Right lung (tissue), 5 donors: ENCODE data around the gene M6PR. TPM values are rescaled to one million over a fixed set of nuclear protein-coding genes. Genes with fewer than 3 reads are reported as not detected.
A peak's percentile ranks its signal among the peaks of the same experiment; 100 is the strongest.
"Not testable (repeated sequence)": the region's sequence is repeated elsewhere in the genome, so short reads cannot be mapped to it uniquely, and the experiment has no call there.

Experiments used
- DNase-seq, 2 donors: peaks; one replicate each; pipeline ENCODE4 v3.0.0-alpha.2; 2013
- polyA plus RNA-seq, 5 donors: library from polyadenylated mRNA; unstranded; fragments of 120-200 nt; gene quantifications; one replicate each; pipeline versions ENCODE4 v1.2.1 to v1.2.3, GENCODE V29; 2013; ENCODE audit warnings: inconsistent platforms in 1 of 5, low replicate concordance in 1 of 5; ENCODE audit not compliant: insufficient read length in 5 of 5, insufficient read depth in 1 of 5

The M6PR gene
- polyA plus RNA-seq, 5 donors: 171 to 236 (median 206) TPM

GRCh38 chr12:8953773-8954402, 4.4 kb upstream of the M6PR start:
- no peak for DNase-seq

GRCh38 chr12:8951744-8952143, 2.3 kb upstream of the M6PR start:
- DNase-seq: no peak

GRCh38 chr12:8950702-8951478, 1.4 kb upstream of the M6PR start:
- peak; percentile 0 to 8 for DNase-seq

DNA sequence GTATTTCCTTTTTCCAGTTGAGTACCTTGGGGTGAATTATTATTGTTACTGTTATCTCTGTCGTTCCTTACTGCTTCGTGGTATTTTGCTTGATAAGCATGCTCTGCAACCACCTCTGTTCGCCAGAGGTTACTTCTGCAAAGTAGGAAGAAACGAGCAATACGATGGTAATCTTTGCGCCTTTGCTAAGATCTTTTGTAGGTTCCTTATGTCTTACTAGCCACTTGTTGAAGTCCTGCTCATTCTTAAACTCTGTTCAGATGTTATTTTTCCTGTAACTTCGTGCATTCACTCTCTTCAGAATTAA, 729 bp upstream of the M6PR start:
- DNase-seq: no peak

DNA sequence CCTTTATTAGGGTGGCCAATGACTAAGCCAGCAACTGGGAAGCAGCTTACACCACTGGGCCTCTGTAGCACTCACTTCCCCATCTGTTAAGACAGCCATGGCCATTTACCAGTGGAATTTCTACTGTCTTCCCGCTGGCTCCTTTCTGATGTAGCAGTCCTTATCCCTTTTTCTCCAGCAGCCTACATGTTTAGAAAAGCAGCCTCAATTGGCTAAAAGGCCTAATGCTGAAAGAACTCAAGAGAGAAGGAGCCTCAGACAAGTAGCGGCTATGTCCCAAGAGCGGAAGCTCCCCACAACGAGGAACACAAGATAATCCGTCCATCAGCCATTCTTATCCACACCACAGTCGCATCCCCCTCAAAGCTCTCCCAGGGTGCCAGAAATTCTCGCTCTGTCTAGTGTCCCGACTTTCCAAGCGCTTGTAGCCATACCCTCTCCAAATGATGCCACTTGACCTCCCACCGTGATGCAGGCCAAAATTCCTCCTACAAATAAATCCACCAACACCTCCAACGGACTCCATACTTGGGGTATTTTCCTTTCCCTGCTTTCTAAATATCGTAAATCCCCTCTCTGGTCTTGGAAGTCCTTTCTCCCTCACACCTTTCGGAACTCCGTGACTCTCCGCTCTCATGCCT, 624 bp downstream of the M6PR start:
- no peak for DNase-seq

GRCh38 chr12:8947737-8948136, 1.7 kb downstream of the M6PR start:
- no peak for DNase-seq

DNA sequence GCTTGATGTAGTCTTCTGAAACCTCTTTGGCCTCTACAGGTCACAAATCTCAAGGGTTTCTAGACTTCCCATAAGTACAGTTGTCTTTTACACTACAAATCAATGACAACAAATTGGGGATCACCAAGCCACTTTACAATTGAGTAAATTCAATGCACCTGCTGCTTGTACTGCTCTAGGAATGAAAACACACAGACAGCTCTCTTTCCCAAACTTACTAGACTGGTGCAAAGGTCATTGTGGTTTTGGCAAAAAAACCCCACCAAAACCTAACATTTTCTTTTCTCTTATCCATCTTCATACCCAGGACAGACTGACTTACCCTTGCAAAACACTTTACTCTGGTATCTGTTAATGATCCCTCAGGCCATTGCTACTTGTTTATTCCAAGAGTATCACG, 2.7 kb downstream of the M6PR start:
- DNase-seq: no peak

DNA sequence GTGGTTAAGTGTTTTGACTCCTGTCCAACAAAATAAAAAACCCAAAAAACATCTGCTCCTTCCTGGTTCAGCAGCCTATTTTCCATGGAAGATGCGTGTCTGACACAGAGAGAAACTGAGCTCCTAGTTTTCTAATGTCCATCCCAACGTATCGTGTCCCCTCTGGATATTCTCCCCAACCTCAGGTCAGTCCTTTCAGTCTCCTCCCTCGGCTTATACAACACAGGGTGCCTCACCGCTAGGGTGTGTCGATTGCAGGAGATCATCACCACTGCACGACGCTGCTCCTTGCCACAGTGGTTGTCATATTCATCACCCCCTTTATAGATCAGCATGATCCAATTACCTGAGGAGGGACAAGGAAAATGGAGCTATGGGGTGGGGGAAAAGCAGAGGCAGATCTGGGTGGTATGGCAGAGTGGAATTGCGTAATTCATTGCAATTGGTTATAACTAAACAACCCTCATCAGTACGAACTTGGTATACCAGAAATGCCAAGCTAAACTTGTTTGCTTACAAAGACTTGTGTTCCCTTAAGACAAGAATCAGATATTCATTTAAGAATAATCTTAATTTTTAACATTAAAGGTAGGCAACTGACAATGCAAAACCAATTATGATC, 5.8 kb downstream of the M6PR start:
- DNase-seq: no peak

DNA sequence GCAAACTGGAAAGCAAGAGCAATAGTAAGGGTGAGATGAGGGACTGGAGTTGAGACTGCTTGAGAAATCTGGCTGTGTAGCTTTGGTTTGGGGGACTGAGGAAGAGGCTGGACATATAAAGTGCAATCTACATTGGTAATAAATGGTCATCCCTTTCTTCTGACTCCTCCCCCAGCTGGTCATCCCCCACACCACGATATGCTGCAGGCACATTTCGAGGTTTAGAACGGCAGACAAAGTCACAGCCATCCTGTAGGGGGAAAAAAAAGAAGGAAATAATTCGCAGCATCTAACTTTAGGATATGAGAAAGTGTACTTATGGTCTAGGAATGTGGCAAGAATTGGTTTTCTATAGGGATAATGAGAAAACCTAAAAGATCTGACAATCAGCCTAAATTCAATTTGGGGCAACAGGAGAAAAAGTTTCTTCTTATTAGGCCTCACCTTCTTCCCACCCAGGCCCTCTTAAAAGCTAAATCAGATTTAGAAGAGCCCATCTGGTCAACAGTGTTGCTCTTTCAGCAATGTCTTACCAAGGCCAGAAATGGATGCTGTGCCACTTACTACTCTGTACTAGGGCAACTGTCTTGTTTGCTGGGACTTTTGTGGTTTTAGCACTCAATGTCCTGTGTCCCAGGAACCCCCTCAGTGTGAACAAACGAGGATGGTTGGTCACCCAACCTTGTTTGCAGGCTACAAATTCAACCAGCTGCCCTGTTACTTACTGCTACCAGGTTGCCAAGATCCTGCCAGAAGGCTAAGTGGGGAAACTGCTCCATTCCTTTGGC, 7.6 kb downstream of the M6PR start:
- no peak for DNase-seq

DNA sequence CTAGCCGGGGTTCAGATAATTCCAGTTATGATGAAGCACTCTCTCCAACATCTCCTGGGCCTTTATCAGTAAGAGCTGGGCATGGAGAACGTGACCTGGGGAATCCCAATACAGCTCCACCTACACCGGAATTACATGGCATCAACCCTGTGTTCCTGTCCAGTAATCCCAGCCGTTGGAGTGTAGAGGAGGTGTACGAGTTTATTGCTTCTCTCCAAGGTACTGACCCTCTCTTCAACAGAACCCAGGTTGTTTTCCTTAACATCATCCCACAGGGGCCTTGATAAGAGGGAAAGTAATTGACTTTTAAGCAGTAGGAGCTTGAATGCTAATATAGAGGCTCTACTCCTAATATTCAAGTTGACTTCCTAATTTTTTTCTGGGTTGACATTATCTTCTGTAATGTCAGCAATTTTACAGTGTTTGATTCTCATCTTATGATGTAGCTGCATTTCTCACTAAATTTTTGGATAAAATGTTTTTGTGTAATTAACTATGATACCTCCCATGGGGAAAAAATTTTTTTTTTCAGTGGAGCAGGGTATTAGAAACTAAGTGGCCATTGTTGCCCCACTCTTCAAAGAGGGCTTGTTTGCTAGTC, 11.5 kb downstream of the M6PR start:
- not testable (repeated sequence) for DNase-seq

DNA sequence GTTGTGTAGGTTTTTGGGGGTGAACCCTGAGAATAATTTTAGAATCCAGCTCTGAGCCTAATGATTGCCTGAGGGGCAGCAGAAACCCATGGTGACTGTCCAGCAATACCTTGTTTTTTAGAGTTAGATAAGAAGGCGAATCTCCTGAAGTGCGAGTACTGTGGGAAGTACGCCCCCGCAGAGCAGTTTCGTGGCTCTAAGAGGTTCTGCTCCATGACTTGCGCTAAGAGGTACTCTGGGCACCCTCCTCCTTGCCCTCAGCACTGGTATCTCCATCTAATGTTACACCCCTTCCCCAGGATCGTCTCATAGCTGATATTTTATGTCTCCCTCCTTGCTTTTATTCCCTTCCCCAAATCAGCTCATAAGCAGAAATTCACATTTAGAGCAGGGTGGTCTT, 12.7 kb downstream of the M6PR start:
- no peak for DNase-seq

DNA sequence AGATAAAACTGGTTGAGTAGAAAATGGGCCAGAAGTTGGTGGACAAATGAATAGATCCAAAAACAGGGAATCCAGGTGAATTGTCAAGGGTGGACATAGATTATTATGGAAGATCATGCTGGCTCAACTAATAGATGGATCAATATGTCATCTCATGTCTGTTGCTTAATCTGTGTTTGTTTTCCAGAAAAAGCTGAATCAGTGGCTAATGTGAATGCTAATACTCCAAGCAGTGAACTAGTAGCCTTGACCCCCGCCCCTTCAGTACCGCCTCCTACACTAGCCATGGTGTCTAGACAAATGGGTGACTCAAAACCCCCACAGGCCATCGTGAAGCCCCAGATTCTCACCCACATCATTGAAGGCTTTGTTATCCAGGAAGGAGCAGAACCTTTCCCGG, 15.4 kb downstream of the M6PR start:
- DNase-seq: not testable (repeated sequence)

DNA sequence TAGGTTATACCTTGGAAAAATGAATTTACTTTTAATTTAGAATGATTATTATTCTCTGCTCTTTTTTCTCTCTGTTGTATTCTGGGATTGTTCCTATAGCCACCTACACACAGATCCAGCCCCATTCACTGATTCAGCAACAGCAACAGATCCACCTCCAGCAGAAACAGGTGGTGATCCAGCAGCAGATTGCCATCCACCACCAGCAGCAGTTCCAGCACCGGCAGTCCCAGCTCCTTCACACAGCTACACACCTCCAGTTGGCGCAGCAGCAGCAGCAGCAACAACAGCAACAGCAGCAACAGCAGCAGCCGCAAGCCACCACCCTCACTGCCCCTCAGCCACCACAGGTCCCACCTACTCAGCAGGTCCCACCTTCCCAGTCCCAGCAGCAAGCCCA, 17.0 kb downstream of the M6PR start:
- DNase-seq: not testable (repeated sequence)

DNA sequence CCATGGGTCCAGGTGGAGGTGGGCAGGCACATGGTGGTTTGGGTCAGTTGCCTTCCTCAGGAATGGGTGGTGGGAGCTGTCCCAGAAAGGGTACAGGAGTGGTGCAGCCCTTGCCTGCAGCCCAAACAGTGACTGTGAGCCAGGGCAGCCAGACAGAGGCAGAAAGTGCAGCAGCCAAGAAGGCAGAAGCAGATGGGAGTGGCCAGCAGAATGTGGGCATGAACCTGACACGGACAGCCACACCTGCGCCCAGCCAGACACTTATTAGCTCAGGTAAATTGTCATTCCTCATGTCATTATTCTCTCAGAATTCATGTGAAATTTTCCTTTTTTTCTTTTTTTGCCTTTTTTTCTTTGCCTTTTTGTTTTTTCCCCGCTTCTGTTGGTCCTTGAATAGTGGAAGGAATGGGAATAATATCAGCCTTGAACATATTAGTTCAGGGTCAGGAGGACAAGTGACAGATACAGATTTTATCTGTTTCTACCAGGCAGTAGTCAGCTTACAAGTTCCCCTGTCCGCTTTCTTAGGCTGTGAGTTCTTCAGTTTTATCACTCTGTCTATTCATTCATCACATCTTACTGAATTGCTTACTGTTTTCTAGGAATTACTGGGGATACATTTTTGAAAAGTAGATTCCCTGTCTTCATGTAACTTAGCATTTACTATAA, 18.7 kb downstream of the M6PR start:
- not testable (repeated sequence) for DNase-seq

DNA sequence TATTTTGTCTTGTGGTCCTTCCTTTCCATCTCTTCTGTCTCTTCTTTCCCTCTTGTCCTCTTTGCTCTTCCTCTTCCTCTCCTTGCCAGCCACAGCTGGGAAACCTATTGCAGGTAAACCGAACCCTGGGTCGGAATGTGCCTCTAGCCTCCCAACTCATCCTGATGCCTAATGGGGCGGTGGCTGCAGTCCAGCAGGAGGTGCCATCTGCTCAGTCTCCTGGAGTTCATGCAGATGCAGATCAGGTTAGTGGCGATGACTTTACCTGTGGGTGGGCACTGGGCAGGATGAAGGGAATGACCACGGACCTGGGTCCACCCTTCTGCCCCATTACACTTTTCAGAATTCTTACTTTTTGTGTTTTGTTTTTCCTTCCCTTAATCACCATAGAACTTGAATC, 26.9 kb downstream of the M6PR start:
- DNase-seq: no peak

GRCh38 chr12:8919643-8920042, 29.8 kb downstream of the M6PR start:
- not testable (repeated sequence) for DNase-seq

- DNase-seq: no peak
Measured at GRCh38 chr12:8917751-8918150, 31.7 kb downstream of the M6PR start.

DNA sequence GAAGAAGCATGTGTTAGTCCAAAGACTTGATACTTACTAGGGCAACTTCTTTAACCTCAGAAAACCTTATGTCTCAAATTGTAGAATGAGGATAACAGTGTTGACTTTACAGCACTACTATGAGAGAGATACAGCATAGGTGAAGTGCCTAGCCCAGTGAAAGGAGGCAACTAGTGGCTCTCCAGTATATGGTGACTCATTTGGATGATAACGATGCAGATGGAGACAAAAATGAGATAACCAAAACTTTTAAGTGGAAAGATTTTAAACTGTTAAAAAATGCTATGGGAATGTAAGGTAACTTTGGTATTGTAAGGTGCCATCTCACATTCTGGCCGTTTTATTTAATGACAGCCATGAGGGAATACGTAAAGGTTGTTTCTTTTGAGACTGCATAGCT, 32.4 kb downstream of the M6PR start:
- no peak for DNase-seq

GRCh38 chr12:8916154-8916553, 33.3 kb downstream of the M6PR start:
- no peak for DNase-seq

DNA sequence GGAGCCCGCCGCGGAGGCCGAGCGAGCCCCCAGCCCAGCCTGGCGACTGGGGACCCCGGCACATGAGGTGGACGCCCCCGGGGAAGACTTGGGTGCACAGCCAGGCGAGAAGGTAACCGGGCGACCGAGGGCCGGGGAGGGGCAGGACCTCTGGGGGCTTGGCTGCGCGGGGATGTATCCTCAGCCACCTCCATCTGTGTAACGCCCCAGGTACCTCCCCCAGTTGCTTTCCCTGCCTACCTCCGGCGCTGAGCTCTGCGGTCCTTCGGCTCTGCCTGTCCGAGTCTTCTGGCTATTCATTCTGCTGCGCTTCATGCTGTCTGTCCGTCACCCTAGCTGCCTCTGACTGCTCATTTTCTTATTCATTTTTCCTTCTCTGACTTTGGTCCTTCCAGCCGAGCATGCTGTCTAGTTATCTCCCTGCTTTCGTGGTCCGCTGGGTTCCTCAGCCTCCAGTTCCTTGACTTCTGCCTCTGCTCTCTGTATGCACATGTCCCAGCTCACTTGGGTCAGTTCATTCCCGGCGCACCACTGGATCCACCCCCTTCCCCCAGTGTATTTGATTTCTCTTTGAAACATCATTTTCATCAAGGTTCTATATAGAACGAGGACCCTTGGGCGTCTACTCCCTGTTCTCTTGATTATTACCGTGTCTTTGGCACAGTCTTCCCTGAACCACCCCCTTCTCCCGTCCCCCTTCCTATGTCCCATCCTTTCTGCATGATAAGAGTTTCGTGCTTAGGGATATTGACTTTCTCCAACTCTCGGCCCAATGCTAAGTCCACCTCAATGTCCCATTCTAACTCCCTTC, 34.5 kb downstream of the M6PR start:
- peak; percentile 52 for DNase-seq
